Bone marrow (tissue), 2 donors: Measurements from ENCODE around the gene KRT23.

Experiments used
- DNase-seq, 2 donors: peaks; one replicate each; lab custom pipeline; 2025; lab: John Stamatoyannopoulos, UW

KRT23 gene

GRCh38 chr17:40909755-40910154, 27.7 kb downstream of the KRT23 start:
- no peak for DNase-seq

GRCh38 chr17:40909351-40909750, 28.1 kb downstream of the KRT23 start:
- peak in 1 of 2 donors; percentile 72 for DNase-seq

DNA sequence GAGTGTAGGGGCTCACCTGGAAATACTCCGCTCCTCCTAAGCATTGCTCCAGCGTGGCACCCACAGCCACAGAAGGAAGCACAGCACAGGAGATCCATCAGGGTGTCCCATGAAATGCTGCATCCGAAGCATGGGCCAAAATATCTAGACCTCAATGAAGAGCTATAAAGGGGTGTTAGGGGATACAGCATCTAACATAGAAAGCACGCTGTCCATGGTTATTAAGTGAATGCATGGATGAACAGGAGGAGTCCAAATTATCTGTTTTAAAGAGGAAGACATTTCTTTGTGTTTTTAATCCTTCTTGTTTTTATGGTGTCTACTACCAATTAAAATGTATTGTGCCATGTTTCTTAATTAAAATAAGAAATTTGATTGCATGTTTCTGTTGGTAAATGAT, 30.8 kb downstream of the KRT23 start:
- no peak for DNase-seq

DNA sequence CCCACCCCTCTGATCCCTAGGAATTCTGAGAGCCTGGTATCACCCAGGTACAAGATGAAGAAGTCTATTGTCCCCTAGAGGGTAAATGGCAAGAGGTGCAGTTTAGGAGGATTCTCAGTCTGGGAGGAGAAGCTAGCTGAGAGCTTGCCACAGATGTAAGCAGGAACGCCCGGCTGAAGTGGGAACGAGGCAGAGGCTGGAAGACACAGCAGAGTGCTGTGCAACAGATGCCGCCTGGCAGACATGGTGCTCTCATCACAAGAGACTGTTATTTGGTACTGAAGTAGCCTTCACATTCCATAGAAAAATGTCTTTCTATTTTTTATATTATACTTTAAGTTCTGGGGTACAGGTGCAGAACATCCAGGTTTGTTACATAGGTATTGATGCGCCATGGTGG, 32.1 kb downstream of the KRT23 start:
- no peak for DNase-seq

- DNase-seq: no peak
Observed at GRCh38 chr17:40903129-40903847, 34.2 kb downstream of the KRT23 start.

- DNase-seq: no peak
Observed at GRCh38 chr17:40902498-40902897, 34.9 kb downstream of the KRT23 start.

DNA sequence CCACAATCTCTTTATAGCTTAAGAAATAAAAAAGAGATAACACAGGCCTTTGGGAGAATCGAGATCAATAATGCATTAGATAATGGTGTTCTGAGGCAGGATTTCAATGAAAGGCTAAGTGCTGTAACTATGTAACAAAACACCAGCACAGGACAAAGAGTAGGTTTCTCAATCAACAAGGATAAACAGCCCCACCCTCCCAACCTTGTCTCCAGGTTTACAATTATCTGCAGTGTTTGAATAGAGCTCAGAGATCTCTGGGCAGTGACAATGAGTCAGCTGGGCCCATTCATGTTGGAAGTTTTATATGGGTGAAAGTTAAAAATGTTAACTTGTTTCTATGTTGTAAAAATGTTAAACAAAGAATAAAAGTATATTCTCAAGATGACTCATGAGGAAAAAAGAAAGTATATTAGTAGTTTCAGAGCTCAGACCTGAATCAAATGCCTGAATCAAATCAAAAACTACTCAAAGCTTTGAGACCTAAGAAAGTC, 35.4 kb downstream of the KRT23 start:
- no peak for DNase-seq

- DNase-seq: no peak
Observed at GRCh38 chr17:40900809-40901356, 36.6 kb downstream of the KRT23 start.

DNA sequence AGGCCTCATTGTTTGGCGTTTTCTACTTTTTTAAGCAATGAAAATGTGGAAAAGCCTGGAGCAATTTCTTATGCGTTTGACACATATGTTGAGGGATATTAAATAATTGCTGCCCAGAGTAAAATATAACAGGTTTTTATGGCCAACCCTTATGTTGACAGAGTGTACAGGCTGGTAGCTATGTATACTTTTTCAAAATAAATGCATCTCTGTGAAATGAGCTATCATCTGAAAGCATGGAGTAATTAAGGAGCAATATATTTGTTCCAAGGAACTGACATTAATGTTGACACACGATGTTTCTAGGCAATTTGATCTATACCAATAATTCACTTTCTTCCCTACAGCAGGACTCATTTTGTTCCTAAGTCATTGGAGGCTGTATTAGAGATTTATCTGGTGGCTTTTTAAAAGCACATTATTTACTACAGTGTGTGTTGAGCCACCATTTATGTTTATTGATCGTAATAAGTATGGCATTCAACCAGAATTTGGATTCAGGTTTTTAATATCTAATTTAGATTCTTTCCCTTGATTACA, 40.5 kb downstream of the KRT23 start:
- DNase-seq: no peak

- no peak for DNase-seq
Observed at GRCh38 chr17:40895106-40895730, 42.2 kb downstream of the KRT23 start.

- no peak for DNase-seq
Observed at GRCh38 chr17:40888196-40888720, 49.2 kb downstream of the KRT23 start.

GRCh38 chr17:40886090-40886489, 51.4 kb downstream of the KRT23 start:
- no peak for DNase-seq

DNA sequence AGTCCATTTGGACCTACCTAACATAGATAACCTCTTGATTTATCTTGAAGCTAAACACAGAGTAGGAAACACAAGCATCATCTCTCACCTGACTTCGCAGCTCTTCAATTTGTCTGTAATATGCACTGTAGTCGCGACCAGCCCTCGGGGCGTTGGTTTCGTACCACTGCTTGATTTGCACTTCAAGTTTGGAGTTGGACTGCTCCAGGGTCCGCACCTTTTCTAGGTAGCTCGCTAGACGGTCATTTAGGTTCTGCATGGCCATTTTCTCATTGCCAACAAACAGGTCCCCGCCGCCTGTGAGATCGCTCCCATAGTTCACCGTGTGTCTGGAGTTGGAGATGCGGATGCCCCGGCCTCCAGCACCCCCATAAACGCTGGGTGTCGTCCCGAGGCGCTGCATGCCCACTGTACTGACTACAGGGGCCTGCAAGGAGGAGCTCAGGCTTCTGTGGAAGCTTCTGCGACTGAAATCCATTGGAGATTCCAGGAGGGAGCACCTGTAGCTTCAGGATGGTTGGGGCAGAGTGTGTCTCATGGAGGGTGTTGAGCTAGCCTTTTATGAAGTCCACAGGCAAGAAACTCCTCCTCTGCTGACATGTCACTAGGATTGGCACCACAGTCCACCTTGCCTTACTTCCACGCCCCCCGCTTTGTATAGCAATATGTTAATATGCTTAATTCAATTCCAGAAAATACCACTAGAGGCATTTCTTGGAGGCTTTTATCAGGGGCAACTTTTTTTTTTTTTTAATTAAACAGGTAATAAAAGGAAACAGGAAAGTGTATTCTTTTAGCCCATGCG, 52.5 kb downstream of the KRT23 start, which contains the start of gene KRT20:
KRT20 (minus strand) TSS at position 535 of the 805 bp plus-strand sequence; CDS start at position 478, 57 bp downstream.
- no peak for DNase-seq

DNA sequence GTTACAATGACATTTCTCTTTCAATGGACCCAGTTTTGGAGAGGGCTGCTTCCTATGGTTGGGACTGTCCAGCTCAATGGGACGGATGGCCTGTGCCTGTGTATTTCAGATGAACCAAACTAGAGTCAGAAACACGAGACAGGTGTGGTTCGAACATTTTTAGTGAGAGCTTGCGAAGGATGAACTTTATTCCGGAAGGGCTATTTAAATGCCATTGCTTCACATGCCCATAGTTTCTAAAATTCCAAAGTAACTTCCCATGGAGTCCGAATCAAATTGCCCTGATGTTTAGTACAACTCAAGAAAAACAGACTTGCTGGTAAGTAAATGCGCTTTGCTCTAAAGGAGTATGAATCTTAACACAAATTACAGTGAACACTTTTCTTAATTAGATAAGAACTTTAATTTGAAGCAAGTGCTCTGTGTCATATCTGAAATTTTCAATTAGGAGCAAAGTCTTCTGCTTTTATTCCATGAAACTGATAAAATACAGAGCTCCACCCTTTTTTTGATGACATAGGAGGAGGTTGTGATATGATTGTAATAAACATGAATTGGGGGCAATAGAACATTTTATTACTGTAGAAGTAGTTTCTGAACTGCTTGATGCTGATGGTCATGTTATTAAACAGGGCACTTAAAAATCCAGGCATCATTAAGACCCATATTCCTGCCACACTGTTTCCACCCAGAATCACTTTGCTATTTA, 53.7 kb downstream of the KRT23 start:
- DNase-seq: no peak

DNA sequence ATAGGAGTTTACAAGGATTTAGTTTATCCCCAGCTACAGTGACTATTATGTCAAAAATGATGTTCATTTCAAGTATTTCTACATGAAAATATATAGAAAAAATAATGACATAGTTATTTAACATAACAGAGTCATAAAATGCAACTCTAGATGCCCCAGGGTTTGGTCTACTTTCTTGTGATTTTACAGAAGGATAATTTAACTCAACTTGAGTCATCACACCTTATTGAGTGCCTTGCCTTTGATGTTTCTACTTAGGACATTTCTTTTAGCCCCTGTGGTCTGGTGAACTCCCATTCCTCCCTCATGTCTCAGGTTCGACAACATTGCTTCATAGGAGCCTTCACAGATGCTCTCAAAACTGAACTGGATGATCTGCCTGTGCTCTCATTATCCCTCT, 54.4 kb downstream of the KRT23 start:
- DNase-seq: no peak

GRCh38 chr17:40879026-40879425, 58.4 kb downstream of the KRT23 start:
- no peak for DNase-seq

GRCh38 chr17:40878044-40878443, 59.4 kb downstream of the KRT23 start:
- DNase-seq: no peak

DNA sequence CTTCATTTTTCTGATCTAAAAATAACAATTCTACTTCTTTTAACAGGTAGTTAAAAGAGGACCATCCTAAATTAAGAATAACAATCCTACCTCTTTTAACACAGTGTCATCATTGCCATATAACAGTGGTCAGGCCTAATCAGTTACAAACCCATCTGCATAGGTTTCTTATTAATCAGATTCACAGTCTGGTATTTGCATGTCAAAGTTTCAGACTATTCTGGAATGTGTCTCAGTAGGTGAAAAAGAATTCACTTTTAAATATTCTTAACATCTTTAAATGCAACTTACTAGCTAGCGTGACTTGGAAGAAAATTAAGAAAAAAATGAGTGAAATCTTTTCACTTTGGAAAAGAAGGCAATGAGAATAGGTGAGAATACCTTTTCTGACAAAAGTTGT, 63.6 kb downstream of the KRT23 start:
- DNase-seq: no peak

DNA sequence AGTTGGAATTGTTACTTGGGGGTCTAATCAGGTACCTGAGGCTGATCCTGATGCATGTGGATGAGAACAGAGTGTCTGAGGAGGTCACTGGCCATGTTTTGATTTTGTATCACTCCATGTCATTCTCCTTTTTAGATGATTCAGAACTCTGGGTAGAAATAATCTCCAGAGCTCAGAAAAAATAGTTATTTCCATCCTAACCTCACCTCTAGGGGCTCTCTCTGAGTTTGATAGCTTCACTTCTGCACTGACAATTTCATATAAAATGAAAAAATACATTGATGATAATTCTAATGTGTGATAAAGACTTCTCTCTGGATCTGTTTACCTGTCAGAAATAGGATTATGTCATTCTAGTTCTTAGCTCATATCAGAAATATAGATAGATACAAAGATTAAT, 64.2 kb downstream of the KRT23 start:
- no peak for DNase-seq
